HG03432 (cell line): ENCODE measurements around the gene HYAL1.
"Not testable (repeated sequence)": the region's sequence is repeated elsewhere in the genome, so short reads cannot be mapped to it uniquely, and the experiment has no call there.

Experiments used
- ATAC-seq: cut with Tn5 transposase; IDR thresholded peaks from one replicate; pipeline ENCODE4 v1.9.1; 2021; ENCODE audit warnings: mild to moderate bottlenecking, moderate library complexity; ENCODE audit not compliant: unreplicated experiment

Gene HYAL1

GRCh38 chr3:50275141-50275995 lies 28.0 kb downstream of the HYAL1 start:
- no peak for ATAC-seq

- ATAC-seq: no peak
Measured at GRCh38 chr3:50274371-50275104, 28.8 kb downstream of the HYAL1 start.

GRCh38 chr3:50273689-50274065 lies 29.7 kb downstream of the HYAL1 start:
- no peak for ATAC-seq

GRCh38 chr3:50272911-50273688 lies 30.3 kb downstream of the HYAL1 start:
- ATAC-seq: peak; percentile 81

GRCh38 chr3:50272538-50272910 lies 30.9 kb downstream of the HYAL1 start:
- ATAC-seq: not testable (repeated sequence)

- ATAC-seq: no peak
Measured at GRCh38 chr3:50271314-50271936, 31.9 kb downstream of the HYAL1 start.

- no peak for ATAC-seq
Measured at GRCh38 chr3:50270422-50271224, 32.8 kb downstream of the HYAL1 start.

- ATAC-seq: no peak
Measured at GRCh38 chr3:50269977-50270413, 33.4 kb downstream of the HYAL1 start.

- no peak for ATAC-seq
Measured at GRCh38 chr3:50269460-50269859, 33.9 kb downstream of the HYAL1 start.

- no peak for ATAC-seq
Measured at GRCh38 chr3:50268703-50269451, 34.5 kb downstream of the HYAL1 start, which contains the start of gene SEMA3B. SEMA3B (plus strand) TSS chr3:50269147; CDS start chr3:50269241, 94 bp downstream.

GRCh38 chr3:50268276-50268675 lies 35.1 kb downstream of the HYAL1 start:
- no peak for ATAC-seq

- no peak for ATAC-seq
Measured at GRCh38 chr3:50267280-50267913, 36.0 kb downstream of the HYAL1 start.

GRCh38 chr3:50266836-50267235 lies 36.5 kb downstream of the HYAL1 start:
- no peak for ATAC-seq

- no peak for ATAC-seq
Measured at GRCh38 chr3:50266017-50266416, 37.4 kb downstream of the HYAL1 start.

GRCh38 chr3:50265571-50265970 lies 37.8 kb downstream of the HYAL1 start:
- ATAC-seq: no peak

GRCh38 chr3:50264964-50265485 lies 38.3 kb downstream of the HYAL1 start:
- no peak for ATAC-seq

GRCh38 chr3:50264383-50264963 lies 38.9 kb downstream of the HYAL1 start:
- ATAC-seq: no peak
